Stomach (tissue), 4 donors: ENCODE data around the gene SP4.

Experiments used
- POLR2A ChIP-seq, 4 donors: fragments of 450-650 bp; IDR thresholded peaks; one replicate each; pipeline ENCODE4 v1.6.1; 2016; ENCODE audit warnings: antibody characterized with exemption in 4 of 4, control low read depth in 2 of 4, mild to moderate bottlenecking in 1 of 4, moderate library complexity in 1 of 4
- TF ChIP-seq, protein P1 (sequence below), 7 experiments: fragments of 450-650 bp in 4 of 7; fragments of 200-600 bp in 3 of 7; sonication (generic) in 3 of 7; IDR thresholded peaks; one replicate each; pipeline ENCODE4 v1.5.1; 2016 to 2019; ENCODE audit warnings: antibody characterized with exemption in 7 of 7, control low read depth in 2 of 7, mild to moderate bottlenecking in 1 of 7

DNA sequence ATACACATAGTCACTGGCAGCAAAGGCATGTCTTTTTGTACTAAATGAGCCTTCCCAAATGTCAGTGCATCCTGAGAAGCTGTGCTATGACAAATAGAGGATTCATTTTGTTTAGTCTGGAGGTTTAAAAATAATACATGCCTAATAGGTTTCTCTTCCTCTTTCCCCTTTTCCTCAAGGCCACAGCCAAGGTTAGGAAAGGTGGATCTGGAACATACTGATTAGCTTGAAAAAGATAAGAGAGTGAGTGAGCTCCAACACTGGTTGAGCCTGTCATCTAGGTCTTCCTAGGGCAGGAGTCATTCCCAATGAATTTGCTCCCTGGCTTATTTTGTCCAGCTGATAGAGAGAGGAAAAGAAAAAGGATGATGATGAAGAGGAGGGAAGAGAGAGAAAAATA is 14.4 kb upstream of the SP4 start:
- TF ChIP-seq, protein P1, sequence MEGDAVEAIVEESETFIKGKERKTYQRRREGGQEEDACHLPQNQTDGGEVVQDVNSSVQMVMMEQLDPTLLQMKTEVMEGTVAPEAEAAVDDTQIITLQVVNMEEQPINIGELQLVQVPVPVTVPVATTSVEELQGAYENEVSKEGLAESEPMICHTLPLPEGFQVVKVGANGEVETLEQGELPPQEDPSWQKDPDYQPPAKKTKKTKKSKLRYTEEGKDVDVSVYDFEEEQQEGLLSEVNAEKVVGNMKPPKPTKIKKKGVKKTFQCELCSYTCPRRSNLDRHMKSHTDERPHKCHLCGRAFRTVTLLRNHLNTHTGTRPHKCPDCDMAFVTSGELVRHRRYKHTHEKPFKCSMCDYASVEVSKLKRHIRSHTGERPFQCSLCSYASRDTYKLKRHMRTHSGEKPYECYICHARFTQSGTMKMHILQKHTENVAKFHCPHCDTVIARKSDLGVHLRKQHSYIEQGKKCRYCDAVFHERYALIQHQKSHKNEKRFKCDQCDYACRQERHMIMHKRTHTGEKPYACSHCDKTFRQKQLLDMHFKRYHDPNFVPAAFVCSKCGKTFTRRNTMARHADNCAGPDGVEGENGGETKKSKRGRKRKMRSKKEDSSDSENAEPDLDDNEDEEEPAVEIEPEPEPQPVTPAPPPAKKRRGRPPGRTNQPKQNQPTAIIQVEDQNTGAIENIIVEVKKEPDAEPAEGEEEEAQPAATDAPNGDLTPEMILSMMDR (IDR thresholded peaks at IDR 0.05), result no peak
- TF ChIP-seq POLR2A (IDR thresholded peaks at IDR 0.05), result no peak
